ENCODE results near the gene CNTFR.

The CNTFR gene

DNA sequence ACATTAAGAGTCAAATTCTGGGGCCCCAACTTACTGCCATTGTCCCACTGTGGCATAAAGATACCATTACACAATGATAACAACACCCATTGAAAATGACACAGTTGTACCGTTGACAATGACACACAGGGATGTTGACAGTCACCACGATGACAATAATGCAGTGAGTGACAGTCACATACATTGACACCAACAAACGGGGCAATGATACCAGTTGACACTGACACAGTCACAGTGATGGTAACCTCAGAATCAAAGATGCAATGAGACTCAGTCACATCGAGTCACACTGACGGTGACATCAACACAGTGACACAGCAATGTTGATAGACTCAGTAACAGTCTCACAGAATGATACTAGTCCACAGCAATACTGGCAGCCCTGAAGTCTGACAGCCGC, 16.9 kb downstream of the CNTFR start:
- peak; percentile 95 for FAIRE-seq
- DNase-seq (ENCODE audit: low spot score) = no peak

DNA sequence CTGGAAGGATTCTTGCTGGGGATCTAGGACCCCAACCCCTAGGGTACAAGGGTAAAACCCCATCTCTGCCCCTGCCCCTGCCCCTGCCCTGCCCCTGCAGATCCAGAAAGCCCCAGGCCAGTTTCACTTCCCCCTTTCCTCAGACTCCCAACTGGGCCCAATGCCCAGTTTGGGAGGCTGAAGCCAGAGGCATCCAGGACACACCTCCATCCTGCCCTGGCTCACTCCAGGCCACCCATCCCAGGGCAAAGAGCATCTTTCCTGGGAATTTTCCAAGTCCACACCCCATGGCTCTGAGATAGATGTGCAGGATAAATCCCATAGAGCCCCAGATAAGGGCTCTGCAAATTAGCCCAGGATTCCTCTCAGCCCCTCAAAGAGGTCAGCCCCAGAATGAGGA, 17.4 kb downstream of the CNTFR start:
- DNase-seq (ENCODE audit: low spot score) (no peak), FAIRE-seq (no peak)

DNA sequence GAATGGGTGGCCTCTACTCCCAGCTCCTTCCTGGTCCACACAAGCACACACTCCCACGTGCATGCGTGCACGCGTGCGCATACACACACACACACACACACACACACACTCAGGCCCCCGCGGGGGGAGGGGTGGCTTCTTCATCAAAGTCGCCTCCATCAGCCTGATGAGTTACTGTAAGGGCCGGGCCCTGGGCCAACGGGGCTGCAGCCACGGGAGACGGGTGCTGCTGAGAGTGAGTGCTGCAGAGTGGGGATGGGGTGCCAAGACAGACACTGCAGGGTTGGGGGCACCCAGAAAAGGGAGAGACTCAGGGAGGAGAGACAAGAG, 18.1 kb downstream of the CNTFR start:
- no peak for FAIRE-seq

DNA sequence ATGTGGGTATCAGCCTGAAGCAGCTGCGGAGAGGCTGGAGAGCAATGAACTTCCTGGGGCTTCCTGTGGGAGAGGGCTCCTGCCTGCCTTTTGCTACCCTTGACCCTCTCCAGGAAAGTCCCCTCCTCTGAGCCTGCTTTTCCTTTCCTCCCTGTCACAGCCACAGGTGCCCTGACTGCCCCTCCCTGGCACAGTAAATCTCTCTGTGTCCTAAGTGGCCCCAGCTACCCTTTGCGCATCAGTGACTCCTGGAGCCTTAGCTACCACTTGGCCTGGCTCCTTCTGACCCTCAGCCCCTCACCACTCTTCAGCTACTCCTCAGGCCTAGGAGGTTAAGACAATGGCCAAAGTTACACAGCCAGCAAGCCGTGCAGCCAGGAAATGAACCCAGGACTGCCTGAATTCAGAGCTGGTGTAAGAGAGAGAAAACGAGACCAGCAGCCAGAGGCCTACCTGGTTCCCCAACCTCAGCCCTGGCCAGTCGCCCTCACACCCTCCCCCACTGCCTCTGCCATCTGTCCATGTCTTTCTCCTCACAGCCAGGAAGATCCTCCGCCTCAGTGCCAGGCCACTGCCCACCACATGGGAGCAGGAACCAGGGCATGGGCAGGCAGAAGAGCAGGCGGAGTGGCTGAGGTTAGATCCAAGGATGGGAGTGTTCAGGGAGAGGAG, 18.6 kb downstream of the CNTFR start:
- FAIRE-seq = no peak

More for the DNA sequence above, 18.1 kb downstream of the CNTFR start:
- no peak for DNase-seq (ENCODE audit: low spot score)

DNA sequence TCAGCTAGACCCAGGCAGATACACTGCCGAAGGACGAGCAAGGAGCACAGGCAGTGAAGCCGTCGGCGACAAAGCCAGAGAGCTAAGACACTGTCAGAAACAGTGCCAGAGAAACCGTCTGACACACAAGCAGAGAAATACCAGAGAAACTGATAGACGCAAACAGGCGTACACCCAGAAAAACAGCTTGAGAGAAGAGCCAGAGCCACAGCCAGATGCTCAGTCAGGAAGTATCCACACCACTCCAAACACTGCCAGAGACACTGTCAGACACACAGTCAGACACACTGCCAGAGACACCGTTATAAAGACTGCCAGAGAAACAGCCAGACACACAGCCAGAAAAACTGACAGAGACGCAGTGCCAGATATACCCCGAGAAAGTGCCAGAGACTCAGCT, 19.1 kb downstream of the CNTFR start:
- no peak for FAIRE-seq
- DNase-seq (ENCODE audit: low spot score) = no peak

More for the DNA sequence above, 18.6 kb downstream of the CNTFR start:
- no peak for DNase-seq (ENCODE audit: low spot score)

DNA sequence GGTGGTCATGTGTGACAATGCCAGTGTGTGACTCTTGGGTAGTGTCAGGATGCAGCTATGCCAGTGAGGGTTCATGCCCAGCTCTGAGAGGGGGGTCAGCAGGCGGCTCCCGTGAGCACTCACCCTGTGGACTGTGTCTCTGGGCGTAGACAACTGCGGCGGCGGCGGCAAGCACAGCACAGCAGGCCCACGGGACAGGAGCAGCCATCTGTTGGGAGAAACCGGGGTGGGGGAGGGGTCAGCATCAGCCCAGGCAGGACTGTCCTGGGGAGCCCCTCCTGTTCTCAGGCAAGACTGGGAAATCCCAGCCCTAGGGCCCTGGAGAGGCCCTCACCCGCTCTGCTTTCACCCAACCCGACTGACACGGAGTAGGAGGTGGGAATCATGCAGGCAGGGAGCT, 20.8 kb downstream of the CNTFR start:
- DNase-seq (ENCODE audit: low spot score) (no peak), FAIRE-seq (no peak)

DNA sequence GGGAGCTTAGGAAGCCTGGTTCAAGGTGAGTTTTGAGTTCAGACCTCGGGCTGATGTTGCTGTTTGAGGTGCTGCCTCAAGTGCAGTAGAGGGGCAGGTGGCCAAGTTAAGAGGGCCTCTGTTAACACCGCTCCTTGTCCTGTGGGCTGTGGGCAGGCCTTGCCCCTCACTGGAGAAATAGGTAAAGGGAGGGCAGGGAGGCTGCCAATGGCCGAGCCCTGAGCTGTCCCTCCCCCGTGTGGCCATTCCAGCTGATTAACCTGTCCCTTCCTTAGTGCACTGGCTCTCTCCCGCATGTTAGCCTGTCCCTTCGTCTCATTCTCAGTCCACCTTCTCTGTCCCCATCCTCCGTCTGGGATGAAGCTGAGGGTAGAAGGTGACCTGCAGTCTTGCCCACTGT, 21.4 kb downstream of the CNTFR start:
- no peak for FAIRE-seq
- no peak for DNase-seq (ENCODE audit: low spot score)

DNA sequence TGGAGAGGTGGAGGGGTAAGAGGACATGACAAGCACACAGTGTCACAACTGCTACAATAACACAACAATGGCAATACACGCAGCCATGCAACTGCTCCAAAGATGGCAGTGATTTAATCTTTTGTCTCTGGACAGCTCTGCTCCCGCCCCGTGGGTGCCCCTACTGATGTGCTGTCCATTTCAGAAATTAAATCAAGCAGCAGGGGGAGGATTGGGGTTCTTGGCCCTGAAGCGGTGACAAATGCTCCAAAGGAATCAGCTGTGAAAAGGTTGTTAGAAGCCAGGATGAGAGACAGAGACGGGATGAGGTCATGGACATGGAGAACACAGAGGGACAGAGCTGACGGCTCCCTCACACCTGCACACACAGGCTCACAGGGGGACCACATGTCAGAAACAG, 22.6 kb downstream of the CNTFR start:
- no peak for DNase-seq (ENCODE audit: low spot score)
- no peak for FAIRE-seq

DNA sequence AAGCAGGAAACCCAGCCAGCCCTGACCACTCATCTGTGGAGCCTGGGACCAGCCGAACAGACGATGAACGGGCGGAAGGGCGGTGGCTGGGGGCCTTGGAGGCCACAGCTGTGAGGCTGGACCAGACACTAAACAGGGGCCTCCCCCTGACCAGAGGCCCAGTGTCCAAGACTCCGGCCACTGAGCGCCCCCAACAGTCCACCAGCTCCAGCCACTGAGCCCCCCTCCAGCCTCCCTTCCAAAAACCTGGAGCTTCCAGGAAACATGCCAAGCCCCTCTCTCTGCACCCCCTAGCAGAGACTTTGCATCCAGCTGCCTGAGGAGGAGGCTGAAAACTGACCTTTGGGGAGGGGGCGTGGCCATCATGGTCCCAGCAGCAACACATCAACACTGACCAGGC, 23.2 kb downstream of the CNTFR start:
- FAIRE-seq = no peak
- DNase-seq (ENCODE audit: low spot score) = no peak

DNA sequence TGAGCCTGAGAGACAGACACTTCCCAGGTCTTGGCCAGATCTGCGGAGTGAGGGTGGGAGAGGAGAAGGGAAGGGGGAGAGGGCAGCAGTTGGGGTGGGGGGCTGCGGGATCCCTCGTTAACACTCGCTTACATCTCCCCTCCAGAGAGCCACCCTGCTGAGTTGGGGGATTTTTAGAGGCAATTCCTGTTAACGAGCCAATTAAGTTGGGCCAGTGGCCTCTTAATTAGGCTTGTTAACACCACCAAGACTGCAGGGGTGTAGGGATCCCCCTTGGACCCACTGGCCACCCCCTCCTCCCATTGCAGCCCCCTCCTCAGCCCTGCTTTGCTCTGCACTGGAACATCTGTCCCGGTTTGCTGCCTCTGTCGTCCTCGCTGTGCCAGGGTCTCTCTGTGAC, 23.7 kb downstream of the CNTFR start:
- FAIRE-seq = no peak
- no peak for DNase-seq (ENCODE audit: low spot score)

DNA sequence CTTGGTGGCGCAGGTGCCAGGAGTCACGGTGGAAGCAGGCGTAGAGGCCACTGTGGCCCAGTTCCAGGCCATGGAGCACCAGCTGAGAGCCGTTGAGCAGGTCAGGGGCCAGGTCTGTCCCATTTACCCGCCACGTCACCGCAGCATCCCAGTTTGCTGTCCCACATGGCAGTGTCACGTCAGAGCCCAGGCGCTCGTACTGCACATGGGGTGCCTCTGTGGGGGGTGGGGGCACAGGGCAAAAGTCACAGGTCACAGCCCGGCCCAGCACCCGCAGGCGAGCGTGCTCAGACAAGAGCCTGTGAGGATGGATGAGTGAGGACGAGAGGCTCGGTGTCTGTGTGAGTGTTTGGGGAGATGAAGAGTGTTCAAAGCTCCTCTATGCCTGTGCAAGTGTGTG, 24.9 kb downstream of the CNTFR start:
- no peak for FAIRE-seq
- no peak for DNase-seq (ENCODE audit: low spot score)

DNA sequence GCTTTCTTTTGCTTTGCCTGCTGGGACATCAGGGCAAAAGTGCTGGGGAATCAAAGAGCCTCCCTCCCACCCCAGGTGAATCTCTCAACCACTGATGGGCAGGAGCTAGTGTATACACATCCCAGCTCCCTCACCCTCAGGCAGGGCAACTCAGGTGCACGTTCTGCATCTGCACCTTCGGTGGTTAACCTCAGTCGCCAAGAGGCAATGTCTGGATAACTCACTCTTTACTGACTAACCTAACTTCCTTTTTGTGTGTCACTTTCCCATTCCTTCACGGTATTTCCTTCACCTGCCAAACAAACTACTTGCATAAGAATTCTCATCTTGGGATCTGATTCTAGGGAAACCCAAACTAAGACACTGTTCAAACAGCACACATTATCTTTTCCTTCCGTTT, 26.3 kb downstream of the CNTFR start:
- DNase-seq (ENCODE audit: low spot score) = no peak
- FAIRE-seq = no peak

DNA sequence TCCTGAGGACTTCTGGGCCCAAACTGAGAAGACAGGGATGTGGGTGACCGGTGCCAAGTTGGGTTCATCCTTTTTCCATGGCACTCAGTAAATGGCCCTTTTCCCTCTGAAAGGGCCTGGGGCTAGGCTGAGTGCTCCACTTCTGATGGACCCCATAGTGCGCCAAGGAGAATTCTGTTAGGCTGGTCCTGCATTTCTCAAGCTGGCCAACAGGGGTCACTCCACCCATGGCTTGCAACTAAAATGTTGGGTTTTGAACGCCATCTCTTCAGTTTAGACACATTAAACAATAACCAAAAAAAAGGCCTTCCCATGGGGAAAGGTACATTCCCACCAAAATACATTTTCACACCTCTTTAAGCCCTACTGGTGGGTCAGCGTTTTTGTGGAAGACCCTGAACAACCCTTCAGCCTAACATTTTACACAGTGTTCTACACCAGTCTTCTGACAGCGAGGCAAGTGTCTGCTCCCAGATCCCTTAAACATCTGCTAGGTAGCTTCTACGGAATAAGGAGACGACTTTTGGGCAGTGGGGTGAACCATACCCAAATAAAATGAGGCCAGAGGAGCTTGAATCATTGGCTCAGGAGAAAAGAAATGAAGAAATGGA, 27.3 kb downstream of the CNTFR start:
- no peak for FAIRE-seq
- DNase-seq (ENCODE audit: low spot score) = no peak

DNA sequence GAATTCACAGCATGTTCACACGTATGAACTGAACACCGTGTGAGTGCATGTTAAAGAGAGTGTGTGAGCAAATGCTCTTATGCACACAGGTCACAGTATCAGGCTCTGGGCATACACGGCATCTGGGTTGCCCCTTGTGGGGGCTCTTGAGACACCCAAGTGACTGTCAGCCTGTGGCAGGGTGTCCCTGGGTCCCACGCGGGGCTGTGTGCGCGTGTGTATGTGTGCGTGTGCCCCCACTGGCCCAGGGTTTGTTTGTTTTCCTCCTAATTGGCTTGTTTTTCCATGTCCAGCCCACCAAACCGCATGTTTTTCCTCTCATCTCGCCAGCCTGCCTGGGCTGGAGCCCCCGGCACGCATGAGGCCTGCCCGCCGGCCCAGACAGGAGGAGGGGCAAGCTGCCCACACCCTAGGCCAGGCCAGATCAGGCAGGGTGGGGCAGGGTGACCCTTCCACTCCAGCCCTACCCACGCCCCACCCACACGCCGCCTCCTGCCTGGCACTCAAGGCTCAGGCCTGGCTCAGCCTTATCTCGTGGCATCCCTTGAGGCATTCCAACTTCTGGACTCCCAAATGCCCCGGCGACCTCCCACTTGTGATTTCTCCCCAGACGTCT, 28.8 kb downstream of the CNTFR start:
- no peak for DNase-seq (ENCODE audit: low spot score)
- FAIRE-seq = no peak

DNA sequence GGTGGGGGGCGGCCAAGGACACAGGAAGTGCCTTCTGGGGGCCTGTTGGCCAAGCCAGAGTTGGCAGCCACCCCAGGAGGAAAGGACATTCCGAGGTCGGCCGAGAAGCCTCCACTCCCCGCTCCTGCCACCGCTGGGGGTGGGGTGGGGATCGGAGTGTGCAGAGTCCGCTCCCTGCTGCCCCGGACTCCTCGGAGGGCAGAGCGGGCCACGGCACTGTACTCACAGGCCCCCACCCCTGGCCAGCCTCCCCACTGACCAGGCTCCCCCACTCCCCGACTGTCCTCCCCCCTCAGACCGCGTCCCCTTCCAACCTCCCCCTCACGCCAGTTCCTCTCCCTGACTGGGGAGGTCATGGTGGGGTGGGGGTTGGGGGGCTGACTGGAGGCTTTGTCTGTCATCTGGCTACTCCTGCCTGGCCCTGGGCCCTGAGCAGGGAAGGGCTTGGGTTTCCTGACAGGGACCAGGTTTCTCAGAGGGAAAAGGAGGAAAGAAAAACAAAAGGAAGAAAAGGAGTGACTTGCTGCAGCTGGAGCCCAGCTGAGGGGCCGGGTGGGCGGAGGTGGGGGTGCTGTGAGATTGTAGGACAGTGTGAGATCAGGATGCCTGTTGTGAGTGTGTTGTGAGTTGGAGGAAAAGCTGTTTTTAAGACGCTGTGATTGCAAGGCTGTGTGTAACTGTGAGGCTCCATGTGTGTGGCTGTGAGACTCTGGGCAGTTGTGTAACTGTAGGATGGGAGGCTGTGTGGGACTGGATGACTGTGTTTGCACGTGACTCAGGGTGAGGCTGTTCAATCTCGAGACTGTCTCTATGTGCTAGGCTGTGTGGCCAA, 29.7 kb downstream of the CNTFR start:
- peak; percentile 65 for DNase-seq (ENCODE audit: low spot score)
- peak; percentile 96 for FAIRE-seq

DNA sequence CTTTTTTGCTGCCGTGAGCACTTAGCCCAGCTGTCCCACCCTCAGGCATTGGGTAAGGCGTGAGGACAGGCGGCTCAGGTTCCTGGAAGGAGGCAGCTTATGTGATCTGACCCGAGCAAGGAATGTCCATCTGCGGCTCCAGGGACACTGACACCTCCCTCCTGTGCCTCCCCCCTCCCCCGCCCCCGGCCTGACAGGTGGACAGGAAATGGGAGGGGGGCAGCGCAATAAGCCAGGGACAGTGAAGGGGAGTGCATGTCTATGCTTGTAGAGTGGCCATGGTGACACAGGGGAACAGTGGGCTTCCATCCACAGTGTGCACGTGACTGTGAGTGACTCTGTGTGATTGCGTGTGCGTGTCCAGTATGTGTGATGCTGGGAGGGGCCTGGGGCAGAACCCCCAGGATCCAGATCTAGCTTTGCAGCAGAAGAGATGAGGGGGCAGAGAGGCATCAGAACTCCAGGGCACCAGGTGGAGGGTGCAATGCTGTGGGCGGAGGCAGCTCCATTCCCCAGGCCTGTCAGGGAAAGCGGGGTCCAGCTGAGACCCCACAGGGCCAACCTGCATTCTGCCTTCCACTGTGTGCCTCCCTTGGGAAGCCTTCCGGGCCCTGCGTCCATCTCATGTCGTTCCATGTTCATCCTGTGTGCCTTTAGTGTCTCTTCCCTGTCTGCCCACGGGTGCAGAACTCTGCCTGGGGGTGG, 30.5 kb downstream of the CNTFR start:
- FAIRE-seq (peak; percentile 30), DNase-seq (ENCODE audit: low spot score) (no peak)

DNA sequence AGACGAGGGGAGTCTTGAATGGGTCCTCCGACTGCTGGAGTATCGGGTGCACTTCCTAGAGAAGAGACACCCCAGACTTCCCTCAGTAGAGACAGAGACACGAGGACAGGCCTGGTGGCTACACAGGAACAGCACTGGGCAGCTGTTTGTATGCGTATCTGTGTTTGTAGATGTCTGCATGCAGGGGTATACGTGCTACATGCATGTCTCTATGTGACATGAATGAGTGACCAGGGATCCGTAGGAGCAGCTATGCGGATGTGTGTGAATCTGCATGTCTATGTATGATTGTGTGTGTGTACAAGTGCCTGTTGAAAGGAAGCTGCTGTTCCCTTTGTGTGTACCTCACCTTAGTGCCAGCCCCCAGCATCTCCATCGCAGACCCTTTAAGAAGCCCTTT, 31.2 kb downstream of the CNTFR start:
- peak; percentile 30 for FAIRE-seq
- no peak for DNase-seq (ENCODE audit: low spot score)

DNA sequence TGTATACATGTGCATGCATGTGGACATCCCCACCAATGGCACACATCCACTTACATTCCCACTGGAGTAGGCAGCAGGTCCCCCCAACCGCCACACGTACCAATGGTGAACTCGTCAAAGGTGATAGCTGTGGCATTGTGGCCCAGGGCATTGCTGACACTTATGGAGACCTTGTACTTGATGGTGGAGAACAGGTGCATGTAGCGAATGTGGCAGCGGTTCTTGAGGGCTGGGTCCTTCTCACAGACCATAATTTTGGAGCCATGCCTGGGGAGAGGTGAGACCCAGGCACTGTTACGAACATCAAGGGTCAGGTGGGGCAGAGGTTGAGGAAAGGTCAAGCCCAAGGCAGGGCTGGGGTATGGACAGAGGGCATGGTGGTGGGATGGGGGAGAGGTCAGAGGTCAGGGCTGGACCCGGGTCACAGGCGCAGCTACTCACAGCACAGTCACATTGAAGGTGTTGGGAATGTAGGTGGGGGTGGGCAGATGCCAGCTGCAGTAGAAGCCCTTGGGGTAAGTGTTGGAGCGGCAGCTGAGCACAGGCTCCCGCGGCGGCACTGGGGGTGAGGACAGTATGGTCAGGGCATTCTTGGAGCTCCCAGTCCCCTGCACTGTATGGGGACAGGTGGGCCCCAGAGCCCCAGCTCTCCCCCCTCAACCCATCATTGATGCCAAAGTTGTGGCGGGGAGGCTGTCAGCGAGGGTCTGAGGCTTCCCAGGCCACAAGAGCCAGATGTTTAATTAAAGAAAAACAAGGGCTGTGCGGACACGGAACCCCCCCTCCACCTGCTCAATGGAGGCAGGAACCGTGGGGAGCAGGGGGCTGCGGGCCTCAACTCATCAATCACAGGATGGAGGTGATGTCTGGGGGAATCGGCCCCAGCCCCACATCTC, 31.9 kb downstream of the CNTFR start:
- FAIRE-seq = peak; percentile 68
- DNase-seq (ENCODE audit: low spot score) = no peak

DNA sequence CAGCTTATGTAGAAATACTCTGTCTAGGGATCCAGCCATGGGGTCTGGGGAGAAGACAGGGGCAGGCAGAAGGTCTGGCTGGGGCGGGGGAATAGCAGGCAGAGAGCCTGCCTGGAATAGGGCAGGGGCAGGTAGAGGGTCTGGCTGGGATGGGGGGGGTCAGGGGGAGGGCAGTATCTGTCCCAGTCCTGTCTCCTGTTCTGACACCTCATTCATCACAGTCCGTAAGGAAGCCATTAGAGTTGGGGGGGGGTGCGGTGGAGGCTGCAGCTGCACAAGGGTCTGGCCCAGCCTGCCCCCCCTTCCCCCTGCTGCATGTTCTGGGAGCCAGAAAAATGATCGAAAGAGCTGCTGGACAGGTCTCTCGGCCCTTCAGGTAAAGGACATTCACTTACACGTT, 32.6 kb downstream of the CNTFR start:
- DNase-seq (ENCODE audit: low spot score) (no peak), FAIRE-seq (no peak)

DNA sequence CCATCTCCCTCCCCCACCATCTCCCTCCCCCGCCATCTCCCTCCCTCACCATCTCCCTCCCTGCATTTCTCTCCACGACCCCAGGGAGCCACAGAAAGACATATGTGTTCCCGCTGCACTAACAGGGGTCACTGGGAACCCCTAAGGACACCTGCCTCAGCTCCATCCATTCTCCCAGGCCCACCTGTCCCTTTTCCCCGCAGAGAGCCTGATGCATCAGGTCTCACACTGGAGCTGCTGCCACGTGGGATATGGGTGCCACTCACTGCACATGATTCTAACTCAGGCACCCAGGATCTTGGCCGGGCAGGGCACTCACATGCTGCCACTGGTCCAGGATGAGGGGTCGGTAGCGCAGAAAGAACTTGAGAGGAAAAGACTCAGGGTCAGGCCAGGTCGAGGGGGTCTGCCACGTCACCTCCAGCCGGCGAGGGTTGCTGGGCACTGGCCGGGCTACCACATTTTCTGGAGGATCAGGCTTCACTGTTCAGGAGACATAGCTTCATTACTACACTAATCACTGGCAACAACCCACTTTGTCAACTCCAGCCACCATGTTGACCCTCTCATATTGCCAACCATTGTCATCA, 33.5 kb downstream of the CNTFR start:
- FAIRE-seq = no peak
- no peak for DNase-seq (ENCODE audit: low spot score)

Data from urothelium cell line (cell line).